Osteoblast (primary cell): Measurements from ENCODE around the gene TLR6. TPM values are rescaled to one million over a fixed set of nuclear protein-coding genes. Genes with fewer than 3 reads are reported as not detected.

Source experiments
- DNase-seq: peaks from one replicate; pipeline ENCODE4 v3.0.0; 2011; ENCODE audit warnings: low spot score, mixed read lengths; ENCODE audit not compliant: insufficient read length; ENCODE audit errors: missing footprints
- H2AFZ ChIP-seq: 2 replicates; pipeline ENCODE4 v1.6.0; 2011; ENCODE audit warnings: mild to moderate bottlenecking, low read length
- H3K27ac ChIP-seq: 2 replicates; pipeline ENCODE4 v1.5.1; 2011; ENCODE audit warnings: mild to moderate bottlenecking, low read depth, low read length, moderate library complexity
- H3K27me3 ChIP-seq: 2 replicates; pipeline ENCODE4 v1.6.0; 2012; ENCODE audit warnings: mild to moderate bottlenecking, control low read depth, inconsistent platforms, low read length, moderate library complexity; ENCODE audit not compliant: insufficient read depth
- H3K36me3 ChIP-seq: 2 replicates; pipeline ENCODE4 v1.5.1; 2011; ENCODE audit warnings: mild to moderate bottlenecking, low read length, control low read depth, moderate library complexity; ENCODE audit not compliant: insufficient read depth
- H3K4me1 ChIP-seq: 2 replicates; pipeline ENCODE4 v1.5.1; 2011; ENCODE audit warnings: mild to moderate bottlenecking, low read length, control low read depth, moderate library complexity; ENCODE audit not compliant: insufficient read depth
- H3K4me2 ChIP-seq: 2 replicates; pipeline ENCODE4 v1.6.0; 2011; ENCODE audit warnings: mild to moderate bottlenecking, low read length; ENCODE audit not compliant: insufficient read depth
- H3K4me3 ChIP-seq: fragments of 200-600 bp; sonication (generic); 3 replicates; pipeline ENCODE4 v1.5.1; 2012; ENCODE audit warnings: mild to moderate bottlenecking, low read length, inconsistent platforms; ENCODE audit not compliant: insufficient read depth
- H3K79me2 ChIP-seq: 2 replicates; pipeline ENCODE4 v1.6.0; 2012; ENCODE audit warnings: mild to moderate bottlenecking, low read length, control low read depth, inconsistent platforms; ENCODE audit not compliant: insufficient read depth
- H3K9me3 ChIP-seq: 2 replicates; pipeline ENCODE4 v1.5.1; 2011; ENCODE audit warnings: low read depth, low read length, control low read depth
- H4K20me1 ChIP-seq: 2 replicates; pipeline ENCODE4 v1.6.0; 2012; ENCODE audit warnings: mild to moderate bottlenecking, low read length, control low read depth; ENCODE audit not compliant: insufficient read depth
- total RNA-seq: library from RNA; depleted of rRNA; stranded (reverse); fragments of >200 nt; gene quantifications from 2 replicates; pipeline ENCODE4 v1.2.3, GENCODE V29; 2012
- TF ChIP-seq, protein P1 (sequence below): IDR thresholded peaks from 2 replicates; pipeline ENCODE4 v1.5.1; 2011; ENCODE audit warnings: mild to moderate bottlenecking, low read depth, low read length, moderate library complexity; ENCODE audit errors: extremely low read depth

The TLR6 gene, protein sequence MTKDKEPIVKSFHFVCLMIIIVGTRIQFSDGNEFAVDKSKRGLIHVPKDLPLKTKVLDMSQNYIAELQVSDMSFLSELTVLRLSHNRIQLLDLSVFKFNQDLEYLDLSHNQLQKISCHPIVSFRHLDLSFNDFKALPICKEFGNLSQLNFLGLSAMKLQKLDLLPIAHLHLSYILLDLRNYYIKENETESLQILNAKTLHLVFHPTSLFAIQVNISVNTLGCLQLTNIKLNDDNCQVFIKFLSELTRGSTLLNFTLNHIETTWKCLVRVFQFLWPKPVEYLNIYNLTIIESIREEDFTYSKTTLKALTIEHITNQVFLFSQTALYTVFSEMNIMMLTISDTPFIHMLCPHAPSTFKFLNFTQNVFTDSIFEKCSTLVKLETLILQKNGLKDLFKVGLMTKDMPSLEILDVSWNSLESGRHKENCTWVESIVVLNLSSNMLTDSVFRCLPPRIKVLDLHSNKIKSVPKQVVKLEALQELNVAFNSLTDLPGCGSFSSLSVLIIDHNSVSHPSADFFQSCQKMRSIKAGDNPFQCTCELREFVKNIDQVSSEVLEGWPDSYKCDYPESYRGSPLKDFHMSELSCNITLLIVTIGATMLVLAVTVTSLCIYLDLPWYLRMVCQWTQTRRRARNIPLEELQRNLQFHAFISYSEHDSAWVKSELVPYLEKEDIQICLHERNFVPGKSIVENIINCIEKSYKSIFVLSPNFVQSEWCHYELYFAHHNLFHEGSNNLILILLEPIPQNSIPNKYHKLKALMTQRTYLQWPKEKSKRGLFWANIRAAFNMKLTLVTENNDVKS
- total RNA-seq, result 5.1 and 7.4 TPM in 2 replicates

DNA sequence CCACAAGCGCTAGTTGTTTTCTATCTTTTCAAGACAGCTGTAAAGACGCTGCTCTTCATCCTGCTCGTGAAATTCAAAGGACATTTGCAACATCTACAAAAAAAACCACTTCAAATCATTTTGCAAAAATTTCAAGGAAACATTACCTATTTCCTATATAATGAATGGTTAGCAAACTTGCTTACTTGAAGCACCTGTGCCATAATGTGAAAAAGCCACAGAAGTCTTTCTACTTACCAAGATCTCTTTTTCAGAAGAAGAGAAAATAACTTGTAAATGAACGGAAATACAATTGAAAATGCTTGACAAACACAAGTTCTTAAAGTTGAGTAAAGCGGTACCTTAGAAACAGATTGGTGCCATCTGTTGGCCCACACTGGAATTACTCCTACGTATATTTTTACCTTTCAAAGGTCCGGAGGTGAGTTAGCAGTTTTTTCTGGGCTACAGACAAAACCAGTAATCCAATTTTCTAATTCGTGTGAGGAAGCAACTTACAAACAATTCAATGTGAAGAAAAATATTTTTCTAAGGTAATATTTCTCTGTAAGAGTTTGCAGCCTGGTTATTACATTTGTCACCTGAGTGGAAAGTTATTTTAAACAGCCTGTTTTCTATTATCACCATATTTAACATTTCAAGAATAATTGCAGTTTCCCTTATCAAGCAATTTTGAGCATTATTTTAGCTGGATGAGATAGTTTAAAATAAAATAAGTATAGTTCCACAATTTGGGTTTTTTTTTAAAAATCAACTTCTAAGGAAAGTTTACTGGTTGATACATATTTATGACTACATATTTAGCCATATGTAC lies at the start of gene TLR6:
Gene TLR6, minus strand, starts transcription at position 294 of the 814 bp plus-strand sequence. CDS start 27,344 bp downstream, outside the sequence.
- Histone ChIP-seq H3K4me2 (peak within 1 kb of the TSS; percentile 86), H2AFZ (peak within 1 kb of the TSS; percentile 92), H3K4me1 (peaks cover 25% of the 10 kb centered on the region), H3K4me3 (peak within 1 kb of the TSS; percentile 60), H3K9me3 (no peaks in the 10 kb centered on the region), H3K79me2 (no peaks in the 10 kb centered on the region), H3K27me3 (no peaks in the 10 kb centered on the region), H3K27ac (peak within 1 kb of the TSS; percentile 91), H3K36me3 (no peaks in the 10 kb centered on the region), H4K20me1 (no peaks in the 10 kb centered on the region)
- TF ChIP-seq, protein P1, sequence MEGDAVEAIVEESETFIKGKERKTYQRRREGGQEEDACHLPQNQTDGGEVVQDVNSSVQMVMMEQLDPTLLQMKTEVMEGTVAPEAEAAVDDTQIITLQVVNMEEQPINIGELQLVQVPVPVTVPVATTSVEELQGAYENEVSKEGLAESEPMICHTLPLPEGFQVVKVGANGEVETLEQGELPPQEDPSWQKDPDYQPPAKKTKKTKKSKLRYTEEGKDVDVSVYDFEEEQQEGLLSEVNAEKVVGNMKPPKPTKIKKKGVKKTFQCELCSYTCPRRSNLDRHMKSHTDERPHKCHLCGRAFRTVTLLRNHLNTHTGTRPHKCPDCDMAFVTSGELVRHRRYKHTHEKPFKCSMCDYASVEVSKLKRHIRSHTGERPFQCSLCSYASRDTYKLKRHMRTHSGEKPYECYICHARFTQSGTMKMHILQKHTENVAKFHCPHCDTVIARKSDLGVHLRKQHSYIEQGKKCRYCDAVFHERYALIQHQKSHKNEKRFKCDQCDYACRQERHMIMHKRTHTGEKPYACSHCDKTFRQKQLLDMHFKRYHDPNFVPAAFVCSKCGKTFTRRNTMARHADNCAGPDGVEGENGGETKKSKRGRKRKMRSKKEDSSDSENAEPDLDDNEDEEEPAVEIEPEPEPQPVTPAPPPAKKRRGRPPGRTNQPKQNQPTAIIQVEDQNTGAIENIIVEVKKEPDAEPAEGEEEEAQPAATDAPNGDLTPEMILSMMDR, result peak; percentile 76
- no peak for DNase-seq

DNA sequence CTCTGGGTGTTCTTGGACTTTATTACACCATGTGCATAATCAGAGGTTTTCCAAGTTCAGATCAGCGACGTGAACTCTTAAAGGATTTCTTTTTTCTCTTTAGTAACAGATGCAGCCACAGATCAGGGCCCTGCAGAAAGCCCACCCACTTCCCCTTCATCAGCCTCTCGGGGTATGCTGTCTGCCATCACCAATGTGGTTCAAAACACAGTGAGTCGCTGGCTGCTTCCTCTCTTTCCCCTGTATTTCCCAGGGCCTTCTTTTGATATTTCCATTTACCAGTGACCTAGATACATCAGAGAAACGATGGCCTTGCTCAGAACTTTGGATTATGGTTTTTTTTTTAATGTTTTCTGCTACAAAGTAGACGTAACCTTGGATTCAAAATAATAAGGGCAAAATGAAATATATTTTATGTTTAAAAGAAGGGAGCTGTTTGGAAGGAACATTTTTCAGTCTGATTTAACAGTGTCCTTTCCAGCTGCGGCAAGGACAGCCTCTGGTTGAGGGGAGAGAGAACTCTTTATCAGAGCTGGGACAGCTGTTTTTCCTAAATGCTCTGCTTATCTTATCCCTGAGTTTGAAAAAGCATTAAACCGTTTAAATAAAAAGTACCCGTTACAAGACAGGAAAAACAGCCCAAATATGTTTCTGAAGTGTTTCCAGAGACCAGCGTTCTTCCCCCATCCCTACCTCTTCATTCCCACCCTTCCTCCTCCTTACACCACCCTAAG lies 49.2 kb upstream of the TLR6 start:
- H4K20me1 ChIP-seq, result peaks cover 8% of the 10 kb centered on the region
- no peaks in the 10 kb centered on the region for H3K27me3 ChIP-seq
- H3K36me3 ChIP-seq, result peaks cover 96% of the 10 kb centered on the region
- no peak overlapping the region for H2AFZ ChIP-seq
- H3K27ac ChIP-seq, result no peak overlapping the region
- no peaks in the 10 kb centered on the region for H3K4me1 ChIP-seq
- peaks cover 21% of the 10 kb centered on the region for H3K79me2 ChIP-seq
- TF ChIP-seq, protein P1, result no peak
- no peak for DNase-seq
- H3K4me2 ChIP-seq, result no peak overlapping the region
- no peaks in the 10 kb centered on the region for H3K9me3 ChIP-seq
- H3K4me3 ChIP-seq, result no peak overlapping the region

DNA sequence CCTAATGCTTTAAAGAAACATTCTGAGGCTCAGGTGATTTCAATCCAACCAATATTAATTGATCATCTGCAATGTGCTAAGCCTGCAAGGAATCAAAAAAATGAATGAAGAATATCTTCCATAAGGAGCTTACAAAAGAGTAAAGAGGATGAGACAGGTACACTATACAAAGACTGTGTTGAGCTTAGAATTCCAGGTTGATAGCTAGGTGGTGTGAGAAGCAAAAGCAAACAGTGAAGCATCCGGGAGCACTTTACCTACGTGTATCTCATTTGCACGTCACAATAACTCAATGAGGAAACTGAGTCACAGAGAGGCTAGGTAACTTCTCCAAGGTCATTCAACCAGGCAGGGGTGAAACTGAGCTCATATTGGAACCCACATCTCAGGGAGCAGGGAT lies 48.1 kb upstream of the TLR6 start:
- no peaks in the 10 kb centered on the region for H3K4me1 ChIP-seq
- no peaks in the 10 kb centered on the region for H3K27me3 ChIP-seq
- H3K79me2 ChIP-seq, result peaks cover 19% of the 10 kb centered on the region
- H3K36me3 ChIP-seq, result peaks cover 85% of the 10 kb centered on the region
- H4K20me1 ChIP-seq, result peaks cover 8% of the 10 kb centered on the region
- TF ChIP-seq, protein P1, result no peak
- no peak overlapping the region for H3K4me2 ChIP-seq
- DNase-seq, result no peak
- no peak overlapping the region for H3K4me3 ChIP-seq
- no peaks in the 10 kb centered on the region for H3K9me3 ChIP-seq
- H2AFZ ChIP-seq, result no peak overlapping the region
- H3K27ac ChIP-seq, result no peak overlapping the region
